SK-N-MC (cell line): ENCODE results near the gene ZNF618.

ENCODE experiments used
- EZH2 ChIP-seq: fragments of 200-600 bp; sonication (generic); IDR thresholded peaks from one replicate; pipeline ENCODE4 v1.6.1; 2017; ENCODE audit warnings: antibody characterized with exemption
- FOXP2 ChIP-seq: optimal IDR thresholded peaks from 2 replicates; pipeline ENCODE3; 2011; ENCODE audit warnings: mild to moderate bottlenecking, moderate library complexity; ENCODE audit not compliant: insufficient read depth; ENCODE audit errors: extremely low read length, control extremely low read depth
- POLR2AphosphoS5 ChIP-seq: IDR thresholded peaks from 2 replicates; pipeline ENCODE4 v1.6.1; 2012; ENCODE audit warnings: mild to moderate bottlenecking, low read depth, low read length, borderline replicate concordance

- TF ChIP-seq POLR2AphosphoS5 (no peak), EZH2 (no peak), FOXP2 (no peak)
Measured at GRCh38 chr9:114072184-114073140, 196.4 kb downstream of the ZNF618 start.
